NCI-H2171 (cell line): Measurements from ENCODE around the gene SH3BGRL.
"Not testable (repeated sequence)": the region's sequence is repeated elsewhere in the genome, so short reads cannot be mapped to it uniquely, and the experiment has no call there.

Experiments used
- DNase-seq: peaks from one replicate; lab custom pipeline; 2025; lab: John Stamatoyannopoulos, UW

SH3BGRL gene

DNA sequence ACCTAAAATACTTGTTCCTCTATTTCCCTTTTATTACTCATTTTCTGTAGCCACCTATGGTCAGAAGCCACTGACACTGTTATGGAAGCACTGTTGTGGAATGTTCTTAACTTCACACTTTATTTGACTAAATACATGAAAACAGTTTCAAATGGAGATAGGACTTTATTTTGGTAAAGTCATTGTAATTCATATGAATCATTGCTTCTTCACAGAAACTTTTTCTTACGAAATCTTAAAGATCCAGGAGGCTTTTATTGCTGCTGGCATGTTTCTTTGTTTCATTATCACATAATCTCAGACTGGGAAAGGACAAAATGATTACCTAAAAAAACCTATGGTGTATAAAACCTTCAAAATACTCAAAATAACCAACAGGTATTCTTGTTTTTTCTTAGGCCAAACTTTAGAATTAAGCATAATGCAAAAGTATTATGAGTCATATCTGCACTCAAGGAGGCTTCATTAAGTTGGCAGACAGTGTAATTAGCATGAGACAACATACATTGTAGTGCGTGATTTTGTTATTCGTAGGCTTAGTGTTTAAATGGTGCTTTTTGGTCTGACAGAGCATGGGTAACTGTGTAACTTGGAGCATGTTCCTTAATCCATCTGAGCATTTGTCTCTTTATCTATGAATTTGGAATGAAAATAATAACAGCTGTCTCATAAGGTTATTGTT, 58.0 kb downstream of the SH3BGRL start:
- DNase-seq, result no peak

DNA sequence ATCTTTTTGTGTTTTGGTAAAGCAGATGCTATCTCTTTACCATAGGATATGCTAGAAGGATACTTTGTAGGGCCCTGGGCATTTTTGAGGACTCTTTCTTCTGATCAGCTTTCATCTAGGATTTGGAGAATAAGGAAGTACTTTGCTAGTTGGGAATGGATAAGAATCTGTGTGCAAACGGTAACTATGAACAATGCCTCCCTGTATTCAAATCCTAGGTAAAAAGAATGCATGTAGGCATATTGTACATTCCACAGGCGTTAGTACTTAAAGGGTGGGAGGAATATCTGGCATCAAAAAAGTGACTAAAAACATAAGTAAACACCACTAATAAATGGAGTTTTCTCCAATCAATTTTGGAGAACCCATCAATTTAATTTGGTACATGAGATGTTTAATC, 59.7 kb downstream of the SH3BGRL start:
- no peak for DNase-seq

DNA sequence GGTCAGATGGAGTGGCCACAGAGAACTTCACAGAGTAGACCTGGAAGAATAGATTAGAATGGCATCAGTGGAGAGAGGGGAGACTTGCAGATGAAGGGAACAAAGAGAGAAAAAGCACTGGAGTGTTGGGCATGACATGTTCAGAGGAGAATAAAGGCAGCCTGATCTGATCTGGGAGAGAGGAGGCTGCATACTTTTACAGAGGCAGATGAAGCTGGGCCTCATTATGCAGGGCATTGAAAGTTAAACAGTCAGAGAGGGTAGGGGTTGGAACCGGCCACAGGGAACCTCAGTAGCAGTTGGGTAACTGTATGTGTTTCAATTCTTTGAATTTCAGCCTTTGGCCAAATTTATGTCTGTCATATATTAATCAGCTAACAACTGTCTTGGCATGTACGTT, 61.2 kb downstream of the SH3BGRL start:
- no peak for DNase-seq

DNA sequence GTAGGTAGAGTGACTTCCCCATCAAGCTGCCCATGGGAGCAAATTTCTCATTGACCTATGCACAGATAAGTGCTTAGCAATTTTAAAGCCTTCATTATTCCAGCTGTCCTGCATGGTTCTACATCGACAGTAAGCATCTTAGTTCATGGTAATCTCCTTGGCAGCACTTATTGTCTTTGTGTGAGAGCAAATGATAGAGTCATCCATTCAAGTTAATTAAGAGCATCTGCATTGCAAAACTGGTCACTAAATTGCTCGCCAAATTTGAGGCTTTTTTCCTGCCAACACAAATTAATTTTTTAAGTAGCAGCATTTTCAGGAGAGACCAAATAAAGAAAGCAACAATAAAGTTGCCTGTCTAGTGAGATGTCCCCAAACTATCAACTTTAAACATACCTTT, 76.7 kb downstream of the SH3BGRL start:
- DNase-seq, result no peak

DNA sequence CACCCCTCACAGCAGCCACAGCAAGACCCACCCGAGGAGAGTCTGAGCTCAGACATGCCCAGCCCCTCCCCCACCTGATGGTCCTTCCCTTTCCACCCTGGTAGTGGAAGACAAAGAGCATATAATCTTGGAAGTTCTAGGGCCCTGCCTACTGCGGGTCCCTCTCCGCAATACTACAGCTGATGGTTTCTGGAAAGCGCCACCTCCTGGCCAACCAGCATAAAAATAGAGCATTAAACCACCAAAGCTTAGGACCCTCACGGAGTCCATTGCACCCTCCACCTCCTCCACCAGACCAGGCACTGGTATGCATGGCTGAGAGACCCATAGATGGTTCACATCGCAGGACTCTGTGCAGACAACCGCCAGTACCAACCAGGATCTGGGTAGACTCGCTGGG, 78.2 kb downstream of the SH3BGRL start:
- no peak for DNase-seq

DNA sequence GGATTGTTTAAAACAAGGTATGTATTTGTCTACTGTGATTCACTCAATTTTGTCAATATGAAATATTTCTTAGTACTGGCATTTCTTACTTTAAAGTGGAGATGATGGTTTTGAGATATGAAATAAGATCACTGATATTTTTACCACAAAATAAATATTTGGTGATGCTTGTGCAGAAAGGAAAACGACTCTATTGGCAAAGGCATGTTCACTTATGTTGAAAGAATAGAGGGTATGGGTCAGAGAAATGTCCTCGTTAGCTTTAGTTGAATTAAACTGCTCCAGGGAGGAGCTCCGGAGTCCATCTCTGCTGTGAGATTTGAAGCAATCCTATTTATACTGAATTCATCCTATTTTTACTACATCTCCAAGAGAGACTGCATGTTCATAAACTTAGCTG, 84.2 kb downstream of the SH3BGRL start:
- no peak for DNase-seq

DNA sequence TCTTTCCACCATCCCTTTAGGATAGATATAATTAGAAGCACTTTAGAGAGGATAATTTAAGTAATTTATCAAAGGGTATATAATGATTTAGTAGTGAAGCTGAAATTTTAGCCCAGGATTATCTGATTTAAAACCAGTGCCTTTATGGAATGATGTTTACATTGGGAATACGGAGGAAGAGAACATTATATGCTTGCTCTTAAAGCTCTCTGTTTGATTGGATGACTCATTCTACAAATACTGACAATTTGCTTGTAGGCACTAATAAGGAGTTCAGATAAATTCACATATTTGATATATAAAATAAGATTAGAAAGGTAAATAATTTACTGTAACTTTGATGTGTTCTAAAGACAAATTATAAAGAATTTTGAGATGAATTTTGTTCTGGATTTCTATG, 84.7 kb downstream of the SH3BGRL start:
- DNase-seq, result no peak

DNA sequence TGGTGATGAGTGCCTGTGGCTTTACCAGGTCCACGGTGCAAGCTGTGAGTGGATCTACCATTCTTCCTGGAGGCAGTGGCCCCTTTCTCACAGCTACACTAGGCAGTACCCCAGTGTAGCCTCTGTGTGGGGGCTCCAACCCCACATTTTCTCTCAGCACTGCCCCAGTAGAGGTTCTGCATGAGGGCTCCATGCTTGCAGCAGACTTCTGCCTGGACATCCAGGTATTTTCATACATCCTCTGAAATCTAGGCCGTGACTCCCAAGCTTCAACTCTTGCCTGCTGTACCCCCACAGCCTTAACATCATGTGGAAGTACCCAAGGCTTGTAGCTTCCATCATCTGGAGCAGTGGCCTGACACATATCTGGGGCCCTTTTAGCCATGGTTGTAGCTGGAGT, 90.1 kb downstream of the SH3BGRL start:
- no peak for DNase-seq

DNA sequence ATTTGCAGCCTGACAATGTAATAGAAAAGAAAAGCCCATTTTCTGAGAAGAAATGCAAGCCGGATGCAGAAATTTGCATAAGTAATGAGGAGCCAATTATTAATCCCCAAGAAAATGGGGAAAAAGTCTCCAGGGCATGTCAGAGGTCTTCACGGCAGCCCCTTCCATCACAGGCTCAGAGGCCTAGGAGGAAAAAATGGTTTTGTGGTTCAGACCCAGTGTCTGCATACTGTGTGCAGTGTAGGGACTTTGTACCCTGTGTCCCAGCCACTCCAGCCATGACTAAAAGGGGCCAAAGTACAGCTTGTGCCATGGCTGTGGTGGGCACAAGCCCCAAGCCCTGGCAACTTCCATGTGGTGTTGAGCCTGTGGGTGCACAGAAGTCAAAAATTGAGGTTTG, 92.2 kb downstream of the SH3BGRL start:
- no peak for DNase-seq

DNA sequence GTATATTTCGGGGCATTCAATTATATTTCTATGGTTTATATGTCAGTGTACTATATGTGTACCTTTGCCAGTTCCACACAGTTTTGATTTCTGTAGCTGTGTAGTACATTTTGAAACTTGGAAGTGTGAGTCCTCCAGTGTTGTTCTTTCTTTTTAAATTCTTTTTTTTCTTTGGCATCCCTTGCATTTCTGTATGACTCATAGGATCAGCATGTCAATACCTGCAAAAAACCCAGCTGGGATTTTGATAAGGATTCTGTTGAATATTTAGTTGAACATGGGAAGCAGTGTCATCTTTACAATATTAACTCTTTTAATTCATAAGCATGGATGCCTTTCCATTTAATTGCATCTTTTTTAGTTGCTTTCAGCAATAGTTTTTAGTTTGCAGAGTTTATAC, 100.0 kb downstream of the SH3BGRL start:
- DNase-seq, result no peak

DNA sequence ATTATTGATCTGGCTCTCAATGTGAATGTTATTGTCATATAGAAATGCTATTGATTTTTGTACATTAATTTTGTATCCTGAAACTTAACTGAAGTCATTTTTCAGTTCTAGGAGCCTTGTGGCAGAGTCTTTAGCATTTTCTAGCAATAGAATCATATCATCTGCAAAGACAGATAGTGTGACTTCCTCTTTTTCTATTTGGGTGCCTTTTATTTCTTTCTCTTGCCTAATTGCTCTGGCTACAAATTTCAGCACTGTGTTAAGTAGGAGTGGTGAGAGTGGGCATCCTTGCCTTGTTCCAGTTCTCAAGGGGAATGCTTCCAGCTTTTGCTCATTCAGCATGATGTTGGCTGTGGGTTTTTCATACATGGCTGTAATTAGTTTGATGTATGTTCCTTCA, 102.7 kb downstream of the SH3BGRL start:
- no peak for DNase-seq

DNA sequence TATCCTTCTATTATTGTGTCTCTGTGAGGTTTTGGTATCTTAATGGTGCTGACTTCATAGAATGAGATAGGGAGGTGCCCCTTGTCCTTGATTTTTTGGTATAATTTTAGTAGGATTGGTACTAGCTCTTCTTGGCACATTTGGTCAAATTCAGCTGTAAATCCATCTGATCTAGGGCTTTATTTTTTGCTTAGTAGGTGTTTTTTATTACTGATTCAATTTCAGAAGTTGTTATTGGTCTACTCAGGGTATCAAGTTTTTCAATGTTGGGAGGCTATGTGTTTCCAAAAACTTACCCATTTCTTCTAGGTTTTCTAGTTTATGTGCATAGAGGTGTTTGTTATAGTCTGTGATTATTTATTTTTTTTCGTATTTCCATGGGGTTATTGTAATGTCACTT, 103.3 kb downstream of the SH3BGRL start:
- no peak for DNase-seq

DNA sequence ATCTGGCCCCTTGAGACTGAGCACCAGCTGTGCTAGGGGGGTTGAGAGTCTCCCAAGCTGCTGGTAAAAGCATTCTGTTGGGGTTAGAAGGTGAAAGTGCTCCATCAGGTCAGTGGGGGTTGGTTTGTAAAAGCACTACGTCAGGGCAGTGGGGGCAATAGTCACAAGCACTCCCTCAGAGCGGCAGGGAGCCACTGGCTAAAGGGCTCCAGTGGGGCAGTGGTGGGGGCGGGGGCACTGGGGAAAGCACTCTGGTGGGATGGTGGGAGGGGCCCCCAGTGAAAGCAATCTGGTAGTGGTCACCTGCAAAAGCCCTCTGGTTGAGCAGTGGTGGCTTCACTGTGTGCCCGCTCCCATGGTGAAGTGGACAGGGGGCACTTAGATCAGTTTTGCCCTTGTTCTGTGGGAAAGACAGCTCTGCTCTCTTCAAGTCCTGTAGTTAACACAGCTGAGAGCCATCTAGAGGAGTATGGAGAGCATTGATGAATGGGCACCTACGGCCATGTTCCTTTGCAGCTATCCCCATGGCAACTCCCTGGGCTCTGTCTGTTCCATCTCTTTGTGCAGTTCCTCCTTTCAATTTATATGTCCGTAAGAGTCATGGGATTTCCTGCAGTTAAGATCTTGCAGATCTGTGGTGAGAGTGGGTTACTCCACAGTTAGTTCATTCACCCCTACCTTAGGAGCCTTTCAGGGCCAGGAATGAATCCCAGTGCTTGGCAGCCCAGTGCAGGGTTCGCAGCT, 106.4 kb downstream of the SH3BGRL start:
- DNase-seq, result no peak

DNA sequence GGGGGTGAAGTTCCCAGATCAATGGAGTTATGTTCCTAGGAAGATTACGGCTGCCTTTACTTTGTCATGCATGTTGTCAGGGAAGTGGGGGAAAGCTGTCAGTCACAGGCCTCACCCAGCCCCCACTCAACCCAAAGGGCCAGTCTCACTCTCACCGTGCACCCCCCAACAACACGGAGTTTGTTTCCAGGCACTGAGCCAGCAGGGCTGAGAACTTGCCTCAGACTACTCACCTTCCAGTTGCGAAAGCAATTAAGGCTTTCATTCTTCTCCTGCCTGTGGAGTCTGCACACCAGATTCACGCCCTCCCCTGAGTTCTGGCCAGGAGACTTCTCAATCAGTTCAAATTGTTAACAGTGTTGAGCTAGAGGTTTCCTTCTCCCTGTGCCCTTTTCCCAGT, 114.3 kb downstream of the SH3BGRL start:
- DNase-seq, result no peak

DNA sequence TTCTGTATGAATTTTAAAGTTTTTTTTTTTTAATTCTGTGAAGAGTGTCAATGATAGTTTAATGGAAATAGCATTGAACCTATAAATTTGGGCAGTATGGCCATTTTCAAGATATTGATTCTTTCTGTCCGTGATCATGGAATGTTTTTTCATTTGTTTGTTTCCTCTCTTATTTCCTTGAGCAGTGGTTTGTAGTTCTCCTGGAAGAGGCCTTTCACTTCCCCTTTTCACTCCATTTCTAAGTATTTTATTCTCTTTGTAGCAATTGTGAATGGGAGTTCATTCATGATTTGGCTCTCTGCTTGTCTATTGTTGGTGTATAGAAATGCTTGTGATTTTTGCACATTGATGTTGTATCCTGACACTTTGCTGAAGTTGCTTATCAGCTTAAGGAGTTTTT, 129.8 kb downstream of the SH3BGRL start:
- not testable (repeated sequence) for DNase-seq

DNA sequence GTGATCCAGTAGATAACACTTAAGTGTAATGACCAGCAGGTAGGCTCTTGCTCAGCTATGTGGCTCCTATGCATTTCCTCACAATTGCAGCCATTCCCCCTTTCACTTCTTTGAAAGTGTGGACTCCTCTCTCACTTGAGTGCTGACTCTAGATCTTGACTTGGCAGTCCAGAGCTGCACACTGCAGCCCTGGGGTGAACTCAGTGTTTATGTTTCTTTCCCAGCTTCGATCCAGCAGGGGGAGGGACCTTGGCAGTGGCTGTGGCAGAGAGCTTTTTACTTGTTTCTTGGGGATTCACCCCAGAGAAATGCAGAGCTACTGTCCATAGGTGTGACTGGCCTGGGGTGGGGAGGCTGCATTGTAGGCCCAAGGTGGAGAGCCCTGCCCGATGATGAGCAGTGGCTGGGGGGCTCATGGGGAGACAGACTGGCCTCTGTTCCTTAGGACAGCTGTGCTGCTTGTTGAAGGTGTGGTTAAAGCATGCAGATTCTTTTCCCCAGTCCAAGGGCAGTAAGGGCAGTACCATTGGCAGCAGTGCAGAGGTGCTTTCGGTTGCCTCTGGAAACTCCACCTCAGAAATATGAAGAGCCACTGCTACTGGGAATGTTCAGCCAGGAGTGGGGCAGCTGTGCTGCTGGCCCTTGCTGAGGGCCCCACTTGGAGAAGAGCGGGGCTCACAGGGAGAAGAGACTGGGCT, 134.7 kb downstream of the SH3BGRL start:
- DNase-seq, result no peak

DNA sequence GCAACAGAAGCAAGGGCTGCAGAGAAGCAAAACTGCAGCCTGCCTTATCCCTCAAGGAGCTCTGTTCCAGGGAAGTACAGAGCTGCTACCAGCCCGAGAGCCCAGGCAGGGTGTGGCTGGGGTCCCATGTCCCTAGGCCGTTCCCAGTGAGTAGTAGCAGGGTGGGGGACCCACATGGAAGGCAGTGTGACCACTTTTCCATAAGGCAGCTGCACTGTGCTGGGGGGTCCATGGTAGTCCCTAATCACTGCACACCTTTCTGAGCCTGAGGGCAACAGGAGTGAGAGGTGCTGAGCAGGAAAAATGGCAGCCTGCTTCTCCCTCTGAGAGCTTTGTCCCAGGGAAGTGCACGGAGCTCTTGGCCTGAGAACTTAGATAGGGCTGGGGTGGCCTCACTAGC, 135.9 kb downstream of the SH3BGRL start:
- no peak for DNase-seq

DNA sequence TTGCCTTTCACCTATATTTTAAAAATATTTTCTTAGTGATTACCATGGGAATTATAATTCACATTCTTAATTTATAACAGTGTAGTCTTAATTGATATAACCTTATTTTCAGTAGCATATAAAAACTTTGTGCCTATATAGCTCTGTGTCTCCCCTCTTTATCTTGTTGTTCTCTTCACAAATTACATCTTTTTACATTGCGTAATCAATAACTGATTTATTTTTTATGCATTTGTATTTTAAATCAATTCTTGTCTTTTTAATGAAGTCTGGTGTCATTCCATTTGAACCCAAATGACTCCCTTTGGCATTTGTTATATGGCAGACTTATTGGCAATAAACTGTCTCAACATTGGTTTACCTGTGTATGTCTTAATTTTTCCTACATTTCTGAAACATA, 137.0 kb downstream of the SH3BGRL start:
- DNase-seq, result no peak

DNA sequence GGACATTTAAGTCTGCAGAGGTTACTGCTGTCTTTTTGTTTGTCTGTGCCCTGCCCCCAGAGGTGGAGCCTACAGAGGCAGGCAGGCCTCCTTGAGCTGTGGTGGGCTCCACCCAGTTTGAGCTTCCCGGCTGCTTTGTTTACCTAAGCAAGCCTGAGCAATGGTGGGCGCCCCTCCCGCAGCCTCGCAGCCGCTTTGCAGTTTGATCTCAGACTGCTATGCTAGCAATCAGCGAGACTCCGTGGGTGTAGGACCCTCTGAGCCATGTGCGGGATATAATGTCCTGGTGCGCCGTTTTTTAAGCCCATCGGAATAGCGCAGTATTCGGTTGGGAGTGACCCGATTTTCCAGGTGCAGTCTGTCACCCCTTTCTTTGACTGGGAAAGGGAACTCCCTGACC, 143.4 kb downstream of the SH3BGRL start:
- DNase-seq, result not testable (repeated sequence)
